ENCODE measurements around the gene ST3GAL5.
A peak's percentile ranks its signal among the peaks of the same experiment; 100 is the strongest.

DNA sequence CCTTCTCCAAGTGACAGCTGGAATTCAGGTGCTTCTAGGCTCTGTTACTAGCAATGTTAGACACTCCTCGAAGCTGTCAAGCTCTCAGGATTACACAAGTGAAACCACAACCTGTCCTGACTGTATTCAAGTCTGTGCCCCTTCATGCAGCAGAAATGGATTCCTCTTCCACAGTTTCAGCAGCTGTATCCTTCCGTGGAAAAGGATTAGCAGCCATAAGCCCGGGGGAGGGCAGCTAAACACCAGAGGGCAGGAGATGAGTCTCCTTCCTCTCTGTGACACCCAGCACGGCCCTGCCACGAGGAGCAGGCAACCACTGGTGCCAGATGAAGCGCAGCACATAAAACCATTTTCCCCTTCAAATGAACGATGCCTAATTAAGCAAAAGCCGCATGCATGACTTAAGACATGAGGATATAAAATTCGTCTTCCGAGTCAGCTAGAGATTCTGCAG is 1.2 kb downstream of the ST3GAL5 start:
- TF ChIP-seq, protein P1, sequence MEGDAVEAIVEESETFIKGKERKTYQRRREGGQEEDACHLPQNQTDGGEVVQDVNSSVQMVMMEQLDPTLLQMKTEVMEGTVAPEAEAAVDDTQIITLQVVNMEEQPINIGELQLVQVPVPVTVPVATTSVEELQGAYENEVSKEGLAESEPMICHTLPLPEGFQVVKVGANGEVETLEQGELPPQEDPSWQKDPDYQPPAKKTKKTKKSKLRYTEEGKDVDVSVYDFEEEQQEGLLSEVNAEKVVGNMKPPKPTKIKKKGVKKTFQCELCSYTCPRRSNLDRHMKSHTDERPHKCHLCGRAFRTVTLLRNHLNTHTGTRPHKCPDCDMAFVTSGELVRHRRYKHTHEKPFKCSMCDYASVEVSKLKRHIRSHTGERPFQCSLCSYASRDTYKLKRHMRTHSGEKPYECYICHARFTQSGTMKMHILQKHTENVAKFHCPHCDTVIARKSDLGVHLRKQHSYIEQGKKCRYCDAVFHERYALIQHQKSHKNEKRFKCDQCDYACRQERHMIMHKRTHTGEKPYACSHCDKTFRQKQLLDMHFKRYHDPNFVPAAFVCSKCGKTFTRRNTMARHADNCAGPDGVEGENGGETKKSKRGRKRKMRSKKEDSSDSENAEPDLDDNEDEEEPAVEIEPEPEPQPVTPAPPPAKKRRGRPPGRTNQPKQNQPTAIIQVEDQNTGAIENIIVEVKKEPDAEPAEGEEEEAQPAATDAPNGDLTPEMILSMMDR (IDR thresholded peaks at IDR 0.05): peak in 3 of 6 experiments; percentile 15 to 22 (median 22)
- no peak for TF ChIP-seq POLR2A (IDR thresholded peaks at IDR 0.05)
